HG02642 (cell line): ENCODE results near the gene MEP1A.
"Not testable (repeated sequence)": the region's sequence is repeated elsewhere in the genome, so short reads cannot be mapped to it uniquely, and the experiment has no call there.

Experiments used
- ATAC-seq: cut with Tn5 transposase; IDR thresholded peaks from one replicate; pipeline ENCODE4 v1.9.1; 2021; ENCODE audit warnings: mild to moderate bottlenecking; ENCODE audit not compliant: unreplicated experiment, poor library complexity

Gene MEP1A

GRCh38 chr6:46773201-46773855 is 19.9 kb upstream of the MEP1A start:
- ATAC-seq, result peak; percentile 30

- ATAC-seq, result not testable (repeated sequence)
These were observed 18.5 kb upstream of the MEP1A start for GRCh38 chr6:46774736-46775135.

- no peak for ATAC-seq
These were observed 17.0 kb upstream of the MEP1A start for GRCh38 chr6:46776070-46776712.

GRCh38 chr6:46777476-46778346 is 15.5 kb upstream of the MEP1A start:
- no peak for ATAC-seq

- no peak for ATAC-seq
These were observed 11.5 kb upstream of the MEP1A start for GRCh38 chr6:46781478-46782378.

GRCh38 chr6:46784535-46784934 is 8.7 kb upstream of the MEP1A start:
- no peak for ATAC-seq

GRCh38 chr6:46787871-46788540 is 5.2 kb upstream of the MEP1A start:
- ATAC-seq, result no peak

GRCh38 chr6:46788791-46789190 is 4.4 kb upstream of the MEP1A start:
- ATAC-seq, result no peak

GRCh38 chr6:46789434-46790354 is 3.5 kb upstream of the MEP1A start:
- ATAC-seq, result no peak

- ATAC-seq, result no peak
These were observed 2.8 kb upstream of the MEP1A start for GRCh38 chr6:46790355-46790874.

GRCh38 chr6:46792635-46793034 is 554 bp upstream of the MEP1A start:
- ATAC-seq, result no peak

GRCh38 chr6:46794068-46794467 is 879 bp downstream of the MEP1A start:
- ATAC-seq, result no peak

- no peak for ATAC-seq
These were observed 2.6 kb downstream of the MEP1A start for GRCh38 chr6:46795816-46796215.

GRCh38 chr6:46796848-46797580 is 3.8 kb downstream of the MEP1A start:
- no peak for ATAC-seq

- no peak for ATAC-seq
These were observed 6.5 kb downstream of the MEP1A start for GRCh38 chr6:46799657-46800056.

- no peak for ATAC-seq
These were observed 15.6 kb downstream of the MEP1A start for GRCh38 chr6:46808806-46809205.

- no peak for ATAC-seq
These were observed 21.9 kb downstream of the MEP1A start for GRCh38 chr6:46815130-46815529.

- ATAC-seq, result no peak
These were observed 23.4 kb downstream of the MEP1A start for GRCh38 chr6:46816626-46817025.
